HepG2 (cell line): ENCODE measurements around the gene HNRNPA1. TPM values are rescaled to one million over a fixed set of nuclear protein-coding genes. Genes with fewer than 3 reads are reported as not detected.

Experiments used
- ATAC-seq: fragments of 200-7000 bp; cut with Tn5 transposase; 3 replicates; pipeline ENCODE4 v1.9.1; 2020; ENCODE audit warnings: mild to moderate bottlenecking, moderate library complexity
- BruUV-seq: library from RNA; stranded (reverse); fragments of 400-500 nt; replicated peaks from 2 replicates; lab custom pipeline; 2021; lab: Mats Ljungman, UMichigan
- CTCF ChIA-PET: fragments of 300-600 bp; formaldehyde crosslinking; extraction: SDS; loops from one replicate; lab custom pipeline; 2021; ENCODE audit warnings: low total read pairs, inconsistent platforms, low intra/inter-chr PET ratio; lab: Yijun Ruan, JAX
- POLR2A ChIA-PET: fragments of 350-600 bp; sonication (Branson Sonifier 250); formaldehyde crosslinking; loops from one replicate; lab custom pipeline; 2020; ENCODE audit warnings: antibody characterized with exemption, inconsistent platforms; lab: Yijun Ruan, JAX
- DNase-seq: peaks from one replicate; pipeline ENCODE4 v3.0.0-alpha.2; 2015; ENCODE audit warnings: low spot score
- FAIRE-seq: peaks from 3 replicates; lab custom pipeline; 2011; peaks lifted over from hg19 to GRCh38; lab: Jason Lieb, UNC
- H2AFZ ChIP-seq: one replicate; pipeline ENCODE4 v1.6.1; 2011; ENCODE audit warnings: low read length, inconsistent platforms
- H3K27ac ChIP-seq: fragments of 300-600 bp; 3 replicates; pipeline ENCODE4 v1.8.0; 2011; ENCODE audit warnings: mixed run types, mild to moderate bottlenecking, mixed read lengths, low read length, inconsistent platforms; ENCODE audit not compliant: insufficient read depth; ENCODE audit errors: extremely low read length
- H3K27me3 ChIP-seq, 2 experiments: fragments of 200-600 bp in 1 of 2; 2 replicates in 1 of 2; 3 replicates in 1 of 2; pipeline versions ENCODE4 v1.6.0 to v1.8.0; 2011; ENCODE audit warnings: low read length in 2 of 2, mild to moderate bottlenecking in 2 of 2, moderate library complexity in 2 of 2, inconsistent platforms in 1 of 2; ENCODE audit not compliant: insufficient read depth in 2 of 2, control insufficient read depth in 1 of 2
- H3K36me3 ChIP-seq, 2 experiments: fragments of 200-600 bp in 1 of 2; replicated peaks in 1 of 2; 2 replicates in 1 of 2; 3 replicates in 1 of 2; pipeline versions ENCODE4 v1.5.1 to v1.8.0; 2011; ENCODE audit warnings: low read length in 2 of 2, inconsistent platforms in 1 of 2; ENCODE audit not compliant: insufficient read depth in 2 of 2, control insufficient read depth in 1 of 2
- H3K4me1 ChIP-seq: 2 replicates; pipeline ENCODE4 v1.5.1; 2012; ENCODE audit warnings: low read length, inconsistent platforms; ENCODE audit not compliant: insufficient read depth
- H3K4me2 ChIP-seq: 2 replicates; pipeline ENCODE4 v1.6.0; 2011; ENCODE audit warnings: low read depth, low read length, inconsistent platforms
- H3K4me3 ChIP-seq, 3 experiments: fragments of 200-600 bp in 1 of 3; sonication (generic), shearing (Covaris generic) in 1 of 3; replicated peaks in 1 of 3; 2 replicates each; pipeline ENCODE4 v1.5.1; 2011 to 2016; ENCODE audit warnings: low read length in 3 of 3, inconsistent platforms in 2 of 3, low read depth in 2 of 3, mild to moderate bottlenecking in 2 of 3, control low read depth in 1 of 3, mixed read lengths in 1 of 3; ENCODE audit not compliant: insufficient read depth in 1 of 3
- H3K79me2 ChIP-seq: one replicate; pipeline ENCODE4 v1.6.1; 2011; ENCODE audit warnings: low read length, inconsistent platforms; ENCODE audit not compliant: insufficient read depth
- H3K9ac ChIP-seq: 2 replicates; pipeline ENCODE4 v1.6.0; 2011; ENCODE audit warnings: mild to moderate bottlenecking, low read depth, low read length, inconsistent platforms; ENCODE audit not compliant: insufficient read depth
- H3K9me3 ChIP-seq: 2 replicates; pipeline ENCODE4 v1.5.1; 2012; ENCODE audit warnings: mild to moderate bottlenecking, low read length
- H4K20me1 ChIP-seq: 2 replicates; pipeline ENCODE4 v1.6.0; 2011; ENCODE audit warnings: inconsistent platforms, mild to moderate bottlenecking, low read length, moderate library complexity; ENCODE audit not compliant: insufficient read depth
- ISX ChIP-seq: sonication (generic); formaldehyde crosslinking; conservative IDR thresholded peaks from 2 replicates; pipeline ENCODE4 v1.5.0; 2020; ENCODE audit warnings: missing genetic modification reagents
- NR2F1 ChIP-seq, 2 experiments: fragments of 450-650 bp in 1 of 2; formaldehyde crosslinking in 1 of 2; IDR thresholded peaks; 2 replicates each; pipeline versions ENCODE4 v1.5.0 to v1.6.1; 2016 to 2020; ENCODE audit warnings: mild to moderate bottlenecking in 1 of 2, missing compliant biosample characterization in 1 of 2, missing genetic modification reagents in 1 of 2, moderate library complexity in 1 of 2
- NR2F6 ChIP-seq, 2 experiments: IDR thresholded peaks; 2 replicates each; pipeline ENCODE4 v1.6.1; 2016; ENCODE audit warnings: antibody characterized with exemption in 1 of 2, mild to moderate bottlenecking in 1 of 2
- PHF21A ChIP-seq: sonication (generic); formaldehyde crosslinking; IDR thresholded peaks from 2 replicates; pipeline ENCODE4 v1.5.0; 2020; ENCODE audit warnings: mild to moderate bottlenecking, missing genetic modification reagents
- POLR2AphosphoS5 ChIP-seq: IDR thresholded peaks from 2 replicates; pipeline ENCODE4 v1.6.1; 2012; ENCODE audit warnings: low read depth, low read length
- RARA ChIP-seq: IDR thresholded peaks from 2 replicates; pipeline ENCODE4 v1.6.1; 2016; ENCODE audit warnings: missing genetic modification reagents, missing compliant biosample characterization
- ZNF121 ChIP-seq: sonication (generic); formaldehyde crosslinking; IDR thresholded peaks from 2 replicates; pipeline ENCODE4 v1.5.0; 2020; ENCODE audit warnings: mild to moderate bottlenecking, missing genetic modification reagents
- ZNF205 ChIP-seq: IDR thresholded peaks from 2 replicates; pipeline ENCODE4 v1.6.1; 2018; ENCODE audit warnings: missing biosample characterization, missing genetic modification reagents
- ZNF580 ChIP-seq: IDR thresholded peaks from 2 replicates; pipeline ENCODE4 v1.6.1; 2016; ENCODE audit warnings: low read depth, borderline replicate concordance
- WGBS: methylation state at CpG from one replicate; pipeline ENCODE4 v1.1.6; 2017; ENCODE audit warnings: low lambda C conversion rate; 5-methylcytosine and 5-hydroxymethylcytosine counted together
- in situ Hi-C: cut with HindIII; loops from 2 replicates; pipeline ENCODE4 v1.10.0; 2017; ENCODE audit warnings: low pct_unique_long_range_greater_than_20kb; ENCODE audit not compliant: extremely low pct_ligation_motif_present
- intact Hi-C: fragments of 100-400 bp; cut with micrococcal nuclease; formaldehyde crosslinking; loops from one replicate; pipeline ENCODE4 v1.10.0; 2022; ENCODE audit not compliant: unreplicated experiment
- polyA plus RNA-seq, 8 experiments: library from polyadenylated mRNA; depleted of rRNA in 3 of 8; stranded (reverse) in 7 of 8; unstranded in 1 of 8; fragments of >200 nt; fragmentation: Illumina TruSeq in 4 of 8; extraction: Trizol in 4 of 8; gene quantifications; 2 replicates each; pipeline versions ENCODE4 v1.2.1 to v1.2.3, GENCODE V29; 2011 to 2016; ENCODE audit warnings: low read depth in 4 of 8, missing spikeins in 1 of 8, mixed read lengths in 1 of 8; ENCODE audit not compliant: insufficient read depth in 1 of 8
- total RNA-seq, 5 experiments: library from RNA; depleted of rRNA; stranded (reverse); fragments of >200 nt; fragmentation: Illumina TruSeq; extraction: Trizol; gene quantifications; 2 replicates each; pipeline ENCODE4 v1.2.3, GENCODE V29; 2016; ENCODE audit warnings: low read depth in 1 of 5
- TF ChIP-seq, protein P1 (sequence below): sonication (generic); formaldehyde crosslinking; IDR thresholded peaks from 2 replicates; pipeline ENCODE4 v1.5.0; 2020; ENCODE audit warnings: mild to moderate bottlenecking, missing genetic modification reagents
- TF ChIP-seq, protein P2 (sequence below): sonication (generic); formaldehyde crosslinking; IDR thresholded peaks from 2 replicates; pipeline ENCODE4 v1.9.0; 2022; ENCODE audit warnings: missing genetic modification reagents, mild to moderate bottlenecking, borderline replicate concordance

Gene HNRNPA1
- total and polyA plus RNA-seq, 2 of the 13 experiments (the other 11 are each of a cell fraction or from before 2014, with no cell fraction given), result 535 to 1,820 TPM

- peaks cover 55% of the 10 kb centered on the region for H3K4me1 ChIP-seq
- H3K9me3 ChIP-seq, result no peaks in the 10 kb centered on the region
- peak overlapping the region; percentile 96 for H3K27ac ChIP-seq
- peak overlapping the region; percentile 69 to 79 (median 75); a peak in 5 of 6 replicates for H3K4me3 ChIP-seq
- H4K20me1 ChIP-seq, result peaks cover 16% of the 10 kb centered on the region
- no peaks in the 10 kb centered on the region; a peak in 1 of 5 replicates for H3K27me3 ChIP-seq
- WGBS, result 50% methylated on average over 5 of the region's 5 CpGs
- no TSS peak for BruUV-seq
- intact Hi-C loops, result no loop called here
- peaks cover 61% of the 10 kb centered on the region for H3K79me2 ChIP-seq
- peaks cover 0 to 29% of the 10 kb centered on the region in 2 experiments; a peak in 3 of 5 replicates for H3K36me3 ChIP-seq
- ChIA-PET POLR2A (interaction anchor here (4.5 kb wide), 1 partner anchor 17 kb away, joined by 176 read pairs; the partner anchor contains the start of gene NFE2), CTCF (interaction anchor here (0.8 kb wide), 1 partner anchor 29 kb away, joined by 3 read pairs; no protein-coding TSS in a partner anchor)
- H3K9ac ChIP-seq, result peak overlapping the region; percentile 100
- no peak for ATAC-seq
- no peak for DNase-seq
- peak overlapping the region; percentile 79 for H3K4me2 ChIP-seq
- in situ Hi-C loops, result no loop called here
- H2AFZ ChIP-seq, result no peak overlapping the region
- no peak for FAIRE-seq
- TF ChIP-seq ZNF205 (CRISPR knock-in tag) (no peak), POLR2AphosphoS5 (0 out of 2 replicates have a peak, but pooled peaks have one; percentile 18), ZNF580 (CRISPR knock-in tag) (0 out of 2 replicates have a peak, but pooled peaks have one; percentile 26), NR2F6 (IDR thresholded peaks at IDR 0.05) (peak; percentile 68), NR2F6 (CRISPR knock-in tag; IDR thresholded peaks at IDR 0.05) (peak; percentile 70), PHF21A (0 out of 2 replicates have a peak, but pooled peaks have one; percentile 13), RARA (CRISPR knock-in tag) (peak; percentile 29; the same call in 1 of the 2 replicates), NR2F1 (CRISPR knock-in tag; IDR thresholded peaks at IDR 0.05) (peak in 1 of 2 experiments; percentile 22; a peak in 1 of 4 replicates), ISX (no peak), ZNF121 (peak; percentile 87)
- TF ChIP-seq, protein P1, sequence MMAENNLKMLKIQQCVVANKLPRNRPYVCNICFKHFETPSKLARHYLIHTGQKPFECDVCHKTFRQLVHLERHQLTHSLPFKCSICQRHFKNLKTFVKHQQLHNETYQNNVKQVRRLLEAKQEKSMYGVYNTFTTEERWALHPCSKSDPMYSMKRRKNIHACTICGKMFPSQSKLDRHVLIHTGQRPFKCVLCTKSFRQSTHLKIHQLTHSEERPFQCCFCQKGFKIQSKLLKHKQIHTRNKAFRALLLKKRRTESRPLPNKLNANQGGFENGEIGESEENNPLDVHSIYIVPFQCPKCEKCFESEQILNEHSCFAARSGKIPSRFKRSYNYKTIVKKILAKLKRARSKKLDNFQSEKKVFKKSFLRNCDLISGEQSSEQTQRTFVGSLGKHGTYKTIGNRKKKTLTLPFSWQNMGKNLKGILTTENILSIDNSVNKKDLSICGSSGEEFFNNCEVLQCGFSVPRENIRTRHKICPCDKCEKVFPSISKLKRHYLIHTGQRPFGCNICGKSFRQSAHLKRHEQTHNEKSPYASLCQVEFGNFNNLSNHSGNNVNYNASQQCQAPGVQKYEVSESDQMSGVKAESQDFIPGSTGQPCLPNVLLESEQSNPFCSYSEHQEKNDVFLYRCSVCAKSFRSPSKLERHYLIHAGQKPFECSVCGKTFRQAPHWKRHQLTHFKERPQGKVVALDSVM (CRISPR knock-in tag), result peak; percentile 90
- TF ChIP-seq, protein P2, sequence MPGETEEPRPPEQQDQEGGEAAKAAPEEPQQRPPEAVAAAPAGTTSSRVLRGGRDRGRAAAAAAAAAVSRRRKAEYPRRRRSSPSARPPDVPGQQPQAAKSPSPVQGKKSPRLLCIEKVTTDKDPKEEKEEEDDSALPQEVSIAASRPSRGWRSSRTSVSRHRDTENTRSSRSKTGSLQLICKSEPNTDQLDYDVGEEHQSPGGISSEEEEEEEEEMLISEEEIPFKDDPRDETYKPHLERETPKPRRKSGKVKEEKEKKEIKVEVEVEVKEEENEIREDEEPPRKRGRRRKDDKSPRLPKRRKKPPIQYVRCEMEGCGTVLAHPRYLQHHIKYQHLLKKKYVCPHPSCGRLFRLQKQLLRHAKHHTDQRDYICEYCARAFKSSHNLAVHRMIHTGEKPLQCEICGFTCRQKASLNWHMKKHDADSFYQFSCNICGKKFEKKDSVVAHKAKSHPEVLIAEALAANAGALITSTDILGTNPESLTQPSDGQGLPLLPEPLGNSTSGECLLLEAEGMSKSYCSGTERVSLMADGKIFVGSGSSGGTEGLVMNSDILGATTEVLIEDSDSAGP (CRISPR knock-in tag), result no peak
- TF ChIP-seq, all 625 proteins: peak for 8
These were observed 2.7 kb upstream of the HNRNPA1 start for GRCh38 chr12:54277823-54278276.
